Activated B cell treated with CpG ODN at 0.5 μM for 24 hours (primary cell): ENCODE data around the gene COPG1. TPM values are rescaled to one million over a fixed set of nuclear protein-coding genes. Genes with fewer than 3 reads are reported as not detected.

Source experiments
- ATAC-seq: fragments of 200-7000 bp; cut with Tn5 transposase; one replicate; pipeline ENCODE4 v1.10.0; 2021; ENCODE audit warnings: low read depth, mild to moderate bottlenecking, moderate library complexity
- CTCF ChIA-PET: fragments of 350-600 bp; sonication (Branson Sonifier 250); formaldehyde crosslinking; loops from one replicate; lab custom pipeline; 2021; ENCODE audit warnings: antibody characterized with exemption; lab: Charles Lee
- POLR2A ChIA-PET: fragments of 350-600 bp; sonication (Branson Sonifier 250); formaldehyde crosslinking; loops from one replicate; lab custom pipeline; 2021; ENCODE audit warnings: antibody characterized with exemption; lab: Charles Lee
- DNase-seq: peaks from one replicate; pipeline ENCODE4 v3.0.0; 2022
- H3K27ac Mint-ChIP-seq: one replicate; pipeline ENCODE4 v1.8.0; 2020; ENCODE audit warnings: mixed read lengths
- H3K27me3 Mint-ChIP-seq: one replicate; pipeline ENCODE4 v1.8.0; 2021; ENCODE audit warnings: mixed read lengths
- H3K36me3 Mint-ChIP-seq: one replicate; pipeline ENCODE4 v1.8.0; 2021; ENCODE audit warnings: low read depth, mixed read lengths
- H3K4me1 Mint-ChIP-seq: one replicate; pipeline ENCODE4 v1.8.0; 2021; ENCODE audit warnings: mixed read lengths
- H3K4me3 Mint-ChIP-seq: one replicate; pipeline ENCODE4 v1.8.0; 2020; ENCODE audit warnings: mild to moderate bottlenecking, mixed read lengths
- H3K9me3 Mint-ChIP-seq: one replicate; pipeline ENCODE4 v1.8.0; 2020; ENCODE audit warnings: mixed read lengths
- intact Hi-C: fragments of 100-400 bp; cut with micrococcal nuclease; formaldehyde crosslinking; loops from one replicate; pipeline ENCODE4 v1.15.1; 2024
- total RNA-seq: library from RNA; stranded (reverse); gene quantifications from 2 replicates; pipeline ENCODE4 v1.2.3, GENCODE V29; 2022
- TF ChIP-seq, protein P1 (sequence below): fragments of 200-600 bp; IDR thresholded peaks from one replicate; pipeline ENCODE4 v1.8.0; 2022; ENCODE audit warnings: antibody characterized with exemption, mild to moderate bottlenecking

COPG1 gene
- total RNA-seq, 1 donor from 2014 or later: 101 TPM

DNA sequence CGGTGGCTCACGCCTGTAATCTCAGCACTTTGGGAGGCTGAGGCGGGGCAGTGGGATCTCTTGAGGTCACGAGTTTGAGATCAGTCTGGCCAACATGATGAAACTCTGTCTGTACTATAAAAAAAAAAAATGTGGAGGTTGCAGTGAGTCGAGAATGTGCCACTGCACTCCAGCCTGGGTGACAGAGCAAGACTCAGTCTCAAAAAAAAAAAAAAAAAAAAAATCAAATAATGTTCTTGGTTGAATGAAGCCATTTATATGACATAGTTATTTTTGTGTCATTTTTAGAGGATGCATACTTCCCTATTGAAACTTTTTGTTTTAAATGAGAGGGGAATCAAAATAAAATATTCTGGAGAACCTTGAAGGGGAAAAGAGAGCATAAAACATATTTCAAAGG lies 32.3 kb downstream of the COPG1 start:
- TF ChIP-seq, protein P1, sequence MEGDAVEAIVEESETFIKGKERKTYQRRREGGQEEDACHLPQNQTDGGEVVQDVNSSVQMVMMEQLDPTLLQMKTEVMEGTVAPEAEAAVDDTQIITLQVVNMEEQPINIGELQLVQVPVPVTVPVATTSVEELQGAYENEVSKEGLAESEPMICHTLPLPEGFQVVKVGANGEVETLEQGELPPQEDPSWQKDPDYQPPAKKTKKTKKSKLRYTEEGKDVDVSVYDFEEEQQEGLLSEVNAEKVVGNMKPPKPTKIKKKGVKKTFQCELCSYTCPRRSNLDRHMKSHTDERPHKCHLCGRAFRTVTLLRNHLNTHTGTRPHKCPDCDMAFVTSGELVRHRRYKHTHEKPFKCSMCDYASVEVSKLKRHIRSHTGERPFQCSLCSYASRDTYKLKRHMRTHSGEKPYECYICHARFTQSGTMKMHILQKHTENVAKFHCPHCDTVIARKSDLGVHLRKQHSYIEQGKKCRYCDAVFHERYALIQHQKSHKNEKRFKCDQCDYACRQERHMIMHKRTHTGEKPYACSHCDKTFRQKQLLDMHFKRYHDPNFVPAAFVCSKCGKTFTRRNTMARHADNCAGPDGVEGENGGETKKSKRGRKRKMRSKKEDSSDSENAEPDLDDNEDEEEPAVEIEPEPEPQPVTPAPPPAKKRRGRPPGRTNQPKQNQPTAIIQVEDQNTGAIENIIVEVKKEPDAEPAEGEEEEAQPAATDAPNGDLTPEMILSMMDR: no peak
- Mint-ChIP-seq H3K4me3 (peak overlapping the region; percentile 65), H3K9me3 (no peaks in the 10 kb centered on the region), H3K27ac (peak overlapping the region; percentile 84), H3K27me3 (peaks cover 7% of the 10 kb centered on the region), H3K36me3 (peaks cover 32% of the 10 kb centered on the region), H3K4me1 (peaks cover 67% of the 10 kb centered on the region)
- POLR2A ChIA-PET: interaction anchor here (8.5 kb wide), 1 partner anchor 33 kb away, joined by 172 read pairs; a partner anchor contains a TSS
- DNase-seq: no peak
- CTCF ChIA-PET: no interaction called here
- intact Hi-C loops: loop anchor here (1.0 to 10.0 kb wide), 4 partner anchors 48 to 1527 kb away; partner anchors contain the start of gene IFT122
- no peak for ATAC-seq

DNA sequence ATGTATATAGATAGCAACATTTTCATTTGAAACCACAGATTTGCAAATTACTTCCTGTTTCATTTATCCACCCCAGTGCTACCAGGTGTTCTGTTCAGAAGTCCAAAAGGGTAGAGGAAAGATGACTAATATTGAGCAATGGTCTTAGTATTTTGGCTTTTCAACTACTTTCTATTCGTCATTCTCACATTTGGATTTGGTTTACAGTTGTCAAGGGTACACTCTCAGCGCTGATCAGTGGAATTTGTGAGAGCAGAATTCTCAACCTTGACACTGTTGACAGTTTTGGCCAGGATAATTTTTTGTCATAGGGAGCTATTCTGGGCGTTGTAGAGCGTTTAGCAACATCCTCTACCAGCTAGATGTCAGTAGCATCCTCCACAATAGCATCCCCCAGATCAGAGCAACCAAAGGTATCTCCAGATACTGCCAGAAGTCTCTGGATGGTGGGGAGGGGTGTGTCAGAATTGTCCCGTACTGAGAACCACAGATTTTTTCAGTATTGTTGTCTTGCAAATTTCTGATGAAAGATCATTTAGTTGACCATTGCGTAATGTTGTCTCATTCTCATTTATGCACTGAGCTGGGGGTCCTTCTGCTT lies 33.4 kb downstream of the COPG1 start:
- no peak for DNase-seq
- intact Hi-C loops: loop anchor here (1.0 to 10.0 kb wide), 8 partner anchors 8 to 1528 kb away; partner anchors contain the start of gene IFT122
- ChIA-PET POLR2A (interaction anchor here (0.7 to 8.5 kb wide), 14 partner anchors 9 to 162 kb away, joined by 3 to 172 read pairs (median 5); partner anchors contain the start of genes CNBP, IFT122 and MBD4), CTCF (interaction anchor here (0.9 to 2.3 kb wide), 5 partner anchors 10 to 313 kb away, joined by 3 to 32 read pairs (median 4); a partner anchor contains a TSS)
- ATAC-seq: peak; percentile 40
- Mint-ChIP-seq H3K27me3 (peaks cover 7% of the 10 kb centered on the region), H3K4me1 (peaks cover 56% of the 10 kb centered on the region), H3K9me3 (no peaks in the 10 kb centered on the region), H3K27ac (peak overlapping the region; percentile 84), H3K36me3 (peaks cover 29% of the 10 kb centered on the region), H3K4me3 (peak overlapping the region; percentile 65)
- TF ChIP-seq, protein P1: no peak

DNA sequence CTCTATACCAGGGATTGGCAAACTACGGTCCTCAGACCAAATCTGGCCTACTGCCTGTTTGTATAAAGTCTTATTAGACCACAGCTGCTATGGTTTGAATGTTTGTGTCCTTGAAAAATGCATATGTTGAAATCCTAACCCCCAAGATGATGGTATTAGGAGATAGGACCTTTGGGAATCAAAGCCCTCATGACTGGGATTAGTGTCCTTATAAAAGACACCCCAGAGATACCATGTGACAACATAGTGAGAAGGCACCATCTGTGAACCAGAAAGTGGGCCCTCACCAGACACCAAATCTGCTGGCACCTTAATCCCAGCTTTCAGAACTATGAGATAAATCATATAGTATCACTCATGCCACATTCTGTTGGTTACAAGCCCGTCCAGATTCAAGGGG lies 36.7 kb downstream of the COPG1 start:
- Mint-ChIP-seq H3K27ac (no peak overlapping the region), H3K36me3 (peaks cover 36% of the 10 kb centered on the region)
- POLR2A ChIA-PET: no interaction called here

DNA sequence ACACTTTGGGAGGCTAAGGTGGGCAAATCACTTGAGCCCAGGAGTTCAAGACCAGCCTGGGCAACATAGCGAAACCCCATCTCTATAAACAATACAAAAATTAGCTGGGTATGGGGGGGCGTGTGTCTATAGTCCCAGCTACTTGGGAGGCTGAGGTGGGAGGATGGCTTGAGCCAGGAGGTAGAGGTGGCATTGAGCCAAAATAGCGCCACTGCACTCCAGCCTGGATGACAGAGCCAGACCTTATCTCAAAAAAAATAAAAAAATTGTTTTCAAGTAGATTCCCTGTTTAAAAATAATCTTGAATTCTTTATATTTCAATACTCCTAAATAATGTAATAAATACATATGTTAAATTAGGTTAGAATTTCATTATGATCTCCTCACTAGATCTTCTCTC lies 39.0 kb downstream of the COPG1 start:
- CTCF ChIA-PET: no interaction called here
- TF ChIP-seq, protein P1: no peak
- Mint-ChIP-seq H3K9me3 (no peaks in the 10 kb centered on the region), H3K4me1 (peaks cover 10% of the 10 kb centered on the region), H3K4me3 (no peak overlapping the region), H3K27ac (no peak overlapping the region), H3K36me3 (peaks cover 52% of the 10 kb centered on the region), H3K27me3 (peaks cover 7% of the 10 kb centered on the region)
- intact Hi-C loops: loop anchor here (10.0 kb wide), 1 partner anchor 1534 kb away; no protein-coding TSS in a partner anchor
- POLR2A ChIA-PET: interaction anchor here (2.7 kb wide), 1 partner anchor 27 kb away, joined by 8 read pairs; a partner anchor contains a TSS
- ATAC-seq: no peak
- no peak for DNase-seq

More for the DNA sequence above, 36.7 kb downstream of the COPG1 start:
- TF ChIP-seq, protein P1: no peak
- Mint-ChIP-seq H3K27me3 (peaks cover 7% of the 10 kb centered on the region), H3K4me3 (no peak overlapping the region), H3K9me3 (no peaks in the 10 kb centered on the region), H3K4me1 (peaks cover 34% of the 10 kb centered on the region)
- intact Hi-C loops: loop anchor here (10.0 kb wide), 1 partner anchor 1531 kb away; no protein-coding TSS in a partner anchor
- CTCF ChIA-PET: no interaction called here
- DNase-seq (no peak), ATAC-seq (no peak)

DNA sequence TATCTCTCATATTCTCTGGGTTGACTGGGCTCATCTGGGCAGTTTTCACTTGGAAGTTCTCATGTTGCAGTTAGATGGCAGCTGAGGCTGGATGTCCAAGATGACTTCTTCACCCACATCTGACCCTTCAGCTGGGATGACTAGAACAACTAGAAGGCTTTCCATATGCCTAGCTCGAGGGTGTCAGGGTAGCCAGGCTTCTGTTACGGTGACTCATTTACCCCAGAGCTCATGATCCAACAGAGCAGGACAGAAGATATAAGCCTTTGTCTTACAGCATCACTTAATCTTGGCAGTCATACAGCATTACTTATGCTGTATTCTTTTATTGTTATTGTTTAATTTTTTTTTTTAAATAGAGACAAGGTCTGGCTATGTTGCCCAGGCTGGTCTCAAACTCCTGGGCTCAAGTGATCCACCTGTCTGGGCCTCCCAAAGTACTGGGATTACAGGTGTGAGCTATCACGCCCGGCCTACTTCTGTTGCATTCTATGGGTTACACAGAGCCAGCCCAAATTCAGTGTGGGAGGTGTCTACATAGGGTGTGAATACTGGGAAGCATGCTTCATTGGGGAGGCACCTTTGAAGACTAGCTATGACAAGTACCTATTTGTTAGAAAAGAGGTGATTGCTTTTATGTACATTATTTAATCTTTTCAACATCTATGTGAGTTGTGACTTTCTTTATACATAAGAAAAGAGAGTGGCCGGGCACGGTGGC lies 40.0 kb downstream of the COPG1 start:
- ChIA-PET CTCF (no interaction called here), POLR2A (interaction anchor here (2.7 kb wide), 1 partner anchor 27 kb away, joined by 8 read pairs; a partner anchor contains a TSS)
- peaks cover 2% of the 10 kb centered on the region for H3K4me1 Mint-ChIP-seq
- no peak for DNase-seq
- peaks cover 57% of the 10 kb centered on the region for H3K36me3 Mint-ChIP-seq
- TF ChIP-seq, protein P1: no peak
- H3K9me3 Mint-ChIP-seq: no peaks in the 10 kb centered on the region
- H3K4me3 Mint-ChIP-seq: no peak overlapping the region
- peaks cover 7% of the 10 kb centered on the region for H3K27me3 Mint-ChIP-seq
- intact Hi-C loops: loop anchor here (10.0 kb wide), 1 partner anchor 1535 kb away; no protein-coding TSS in a partner anchor
- ATAC-seq: no peak
- no peak overlapping the region for H3K27ac Mint-ChIP-seq
